ENCODE data around the gene CHAD.

DNA sequence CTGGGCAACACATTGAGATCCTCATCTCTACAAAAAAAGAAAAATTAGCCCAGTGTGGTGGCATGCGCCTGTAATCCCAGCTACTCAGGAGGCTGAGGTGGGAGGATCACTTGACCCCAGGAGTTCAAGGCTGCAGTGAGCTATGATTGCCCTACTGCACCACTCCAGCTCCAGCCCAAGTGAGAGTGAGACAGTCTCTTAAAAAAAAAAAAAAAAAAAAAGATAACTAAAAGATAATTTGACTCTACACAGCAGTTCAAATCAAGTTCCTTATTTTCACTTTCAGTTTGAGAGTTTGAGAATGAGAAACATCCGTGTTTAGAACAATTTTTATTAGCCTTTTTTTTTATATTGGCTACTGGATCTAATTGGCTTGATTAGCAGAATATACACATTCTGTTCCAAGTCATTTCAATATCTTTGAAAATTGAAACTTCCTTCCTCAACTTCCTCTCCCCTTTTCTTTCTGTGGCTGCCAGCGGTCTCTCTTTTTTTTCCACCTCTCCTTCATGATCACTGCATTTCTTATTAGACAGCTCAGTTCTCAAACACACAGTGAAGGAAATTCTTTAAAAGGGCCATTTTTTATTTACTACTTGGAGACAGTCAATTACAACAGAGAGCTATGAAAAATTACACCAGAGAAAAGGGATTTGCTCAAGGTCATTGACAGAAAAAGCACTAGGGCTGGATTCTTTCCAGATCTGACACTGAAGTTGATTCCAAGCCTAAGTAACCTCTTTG is 47.2 kb downstream of the CHAD start:
- no peak for TF ChIP-seq RAD21 (IDR thresholded peaks at IDR 0.05; ENCODE audit: low read length)
- no peak for TF ChIP-seq POLR2A (IDR thresholded peaks at IDR 0.05; ENCODE audit: low read depth, low read length)
- TF ChIP-seq, protein P1, sequence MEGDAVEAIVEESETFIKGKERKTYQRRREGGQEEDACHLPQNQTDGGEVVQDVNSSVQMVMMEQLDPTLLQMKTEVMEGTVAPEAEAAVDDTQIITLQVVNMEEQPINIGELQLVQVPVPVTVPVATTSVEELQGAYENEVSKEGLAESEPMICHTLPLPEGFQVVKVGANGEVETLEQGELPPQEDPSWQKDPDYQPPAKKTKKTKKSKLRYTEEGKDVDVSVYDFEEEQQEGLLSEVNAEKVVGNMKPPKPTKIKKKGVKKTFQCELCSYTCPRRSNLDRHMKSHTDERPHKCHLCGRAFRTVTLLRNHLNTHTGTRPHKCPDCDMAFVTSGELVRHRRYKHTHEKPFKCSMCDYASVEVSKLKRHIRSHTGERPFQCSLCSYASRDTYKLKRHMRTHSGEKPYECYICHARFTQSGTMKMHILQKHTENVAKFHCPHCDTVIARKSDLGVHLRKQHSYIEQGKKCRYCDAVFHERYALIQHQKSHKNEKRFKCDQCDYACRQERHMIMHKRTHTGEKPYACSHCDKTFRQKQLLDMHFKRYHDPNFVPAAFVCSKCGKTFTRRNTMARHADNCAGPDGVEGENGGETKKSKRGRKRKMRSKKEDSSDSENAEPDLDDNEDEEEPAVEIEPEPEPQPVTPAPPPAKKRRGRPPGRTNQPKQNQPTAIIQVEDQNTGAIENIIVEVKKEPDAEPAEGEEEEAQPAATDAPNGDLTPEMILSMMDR (conservative IDR thresholded peaks at IDR 0.05; ENCODE audit: low read depth, low read length), result no peak
- TF ChIP-seq CEBPB (IDR thresholded peaks at IDR 0.05; ENCODE audit: low read depth, low read length), result no peak
- no peak for TF ChIP-seq MXI1 (IDR thresholded peaks at IDR 0.05; ENCODE audit: borderline replicate concordance, low read depth, low read length)
- no peak for TF ChIP-seq NFE2L2 (IDR thresholded peaks at IDR 0.05; ENCODE audit: low read depth, low read length)
- no peak for TF ChIP-seq RFX5 (IDR thresholded peaks at IDR 0.05; ENCODE audit: low read depth, low read length)
- TF ChIP-seq, protein P2, sequence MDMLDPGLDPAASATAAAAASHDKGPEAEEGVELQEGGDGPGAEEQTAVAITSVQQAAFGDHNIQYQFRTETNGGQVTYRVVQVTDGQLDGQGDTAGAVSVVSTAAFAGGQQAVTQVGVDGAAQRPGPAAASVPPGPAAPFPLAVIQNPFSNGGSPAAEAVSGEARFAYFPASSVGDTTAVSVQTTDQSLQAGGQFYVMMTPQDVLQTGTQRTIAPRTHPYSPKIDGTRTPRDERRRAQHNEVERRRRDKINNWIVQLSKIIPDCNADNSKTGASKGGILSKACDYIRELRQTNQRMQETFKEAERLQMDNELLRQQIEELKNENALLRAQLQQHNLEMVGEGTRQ (IDR thresholded peaks at IDR 0.05; ENCODE audit: low read depth, low read length), result no peak
- no peak for TF ChIP-seq MAZ (IDR thresholded peaks at IDR 0.05; ENCODE audit: borderline replicate concordance, low read depth, low read length)
- TF ChIP-seq MAFK (IDR thresholded peaks at IDR 0.05; ENCODE audit: low read depth, low read length), result no peak
- TF ChIP-seq RCOR1 (IDR thresholded peaks at IDR 0.05; ENCODE audit: insufficient replicate concordance, low read length), result no peak
- TF ChIP-seq, protein P3, sequence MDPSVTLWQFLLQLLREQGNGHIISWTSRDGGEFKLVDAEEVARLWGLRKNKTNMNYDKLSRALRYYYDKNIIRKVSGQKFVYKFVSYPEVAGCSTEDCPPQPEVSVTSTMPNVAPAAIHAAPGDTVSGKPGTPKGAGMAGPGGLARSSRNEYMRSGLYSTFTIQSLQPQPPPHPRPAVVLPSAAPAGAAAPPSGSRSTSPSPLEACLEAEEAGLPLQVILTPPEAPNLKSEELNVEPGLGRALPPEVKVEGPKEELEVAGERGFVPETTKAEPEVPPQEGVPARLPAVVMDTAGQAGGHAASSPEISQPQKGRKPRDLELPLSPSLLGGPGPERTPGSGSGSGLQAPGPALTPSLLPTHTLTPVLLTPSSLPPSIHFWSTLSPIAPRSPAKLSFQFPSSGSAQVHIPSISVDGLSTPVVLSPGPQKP (IDR thresholded peaks at IDR 0.05; ENCODE audit: borderline replicate concordance, low read depth, low read length), result no peak
- no peak for TF ChIP-seq CHD1 (IDR thresholded peaks at IDR 0.05; ENCODE audit: low read depth, low read length)
- no peak for TF ChIP-seq FOS (IDR thresholded peaks at IDR 0.05; ENCODE audit: low read depth, low read length)
